Kidney epithelial cell (primary cell): ENCODE results near the gene NOTCH2. TPM values are rescaled to one million over a fixed set of nuclear protein-coding genes. Genes with fewer than 3 reads are reported as not detected.

Experiments
- DNase-seq: peaks from one replicate; pipeline ENCODE4 v3.0.0-alpha.2; 2010; ENCODE audit warnings: low read depth
- H3K27me3 ChIP-seq: 2 replicates; pipeline ENCODE4 v1.6.0; 2011; ENCODE audit warnings: low read length; ENCODE audit not compliant: control insufficient read depth, insufficient read depth
- H3K36me3 ChIP-seq: 2 replicates; pipeline ENCODE4 v1.5.1; 2011; ENCODE audit warnings: low read length; ENCODE audit not compliant: control insufficient read depth, insufficient read depth
- H3K4me3 ChIP-seq: 2 replicates; pipeline ENCODE4 v1.5.1; 2011; ENCODE audit warnings: low read depth, mild to moderate bottlenecking, control low read depth, low read length
- total RNA-seq: library from RNA; depleted of rRNA; stranded (reverse); fragments of >200 nt; gene quantifications from 2 replicates; pipeline ENCODE4 v1.2.3, GENCODE V29; 2015
- TF ChIP-seq, protein P1 (sequence below): IDR thresholded peaks from 2 replicates; pipeline ENCODE4 v1.5.1; 2011; ENCODE audit warnings: mild to moderate bottlenecking, moderate library complexity, low read length, control low read depth, inconsistent platforms; ENCODE audit not compliant: insufficient read depth, poor library complexity, severe bottlenecking

Gene NOTCH2
- total RNA-seq, 1 donor from 2014 or later = 136 TPM

DNA sequence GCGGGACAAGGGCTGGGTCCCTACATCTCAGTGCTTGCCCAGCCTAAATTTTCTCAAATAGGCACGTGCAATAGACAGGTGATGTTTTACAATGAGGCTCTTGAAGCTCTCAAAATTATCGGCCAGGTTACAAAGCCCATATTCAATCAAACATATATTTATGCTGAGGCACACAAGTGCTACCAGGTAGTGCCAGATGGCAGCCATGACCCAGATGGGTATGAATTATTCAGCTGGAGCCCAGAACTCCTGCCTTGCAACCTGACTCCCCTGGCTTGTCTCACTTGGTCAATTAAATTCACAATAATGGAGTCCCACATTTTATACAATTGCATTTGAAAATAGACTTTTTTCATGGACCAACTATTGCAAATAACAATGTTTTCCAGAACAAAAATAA, 160.8 kb downstream of the NOTCH2 start:
- no peak overlapping the region for H3K4me3 ChIP-seq
- no peaks in the 10 kb centered on the region for H3K27me3 ChIP-seq
- H3K36me3 ChIP-seq = no peaks in the 10 kb centered on the region
- DNase-seq = no peak
- TF ChIP-seq, protein P1, sequence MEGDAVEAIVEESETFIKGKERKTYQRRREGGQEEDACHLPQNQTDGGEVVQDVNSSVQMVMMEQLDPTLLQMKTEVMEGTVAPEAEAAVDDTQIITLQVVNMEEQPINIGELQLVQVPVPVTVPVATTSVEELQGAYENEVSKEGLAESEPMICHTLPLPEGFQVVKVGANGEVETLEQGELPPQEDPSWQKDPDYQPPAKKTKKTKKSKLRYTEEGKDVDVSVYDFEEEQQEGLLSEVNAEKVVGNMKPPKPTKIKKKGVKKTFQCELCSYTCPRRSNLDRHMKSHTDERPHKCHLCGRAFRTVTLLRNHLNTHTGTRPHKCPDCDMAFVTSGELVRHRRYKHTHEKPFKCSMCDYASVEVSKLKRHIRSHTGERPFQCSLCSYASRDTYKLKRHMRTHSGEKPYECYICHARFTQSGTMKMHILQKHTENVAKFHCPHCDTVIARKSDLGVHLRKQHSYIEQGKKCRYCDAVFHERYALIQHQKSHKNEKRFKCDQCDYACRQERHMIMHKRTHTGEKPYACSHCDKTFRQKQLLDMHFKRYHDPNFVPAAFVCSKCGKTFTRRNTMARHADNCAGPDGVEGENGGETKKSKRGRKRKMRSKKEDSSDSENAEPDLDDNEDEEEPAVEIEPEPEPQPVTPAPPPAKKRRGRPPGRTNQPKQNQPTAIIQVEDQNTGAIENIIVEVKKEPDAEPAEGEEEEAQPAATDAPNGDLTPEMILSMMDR = no peak

GRCh38 chr1:119906927-119907652, 162.4 kb downstream of the NOTCH2 start:
- Histone ChIP-seq H3K36me3 (no peaks in the 10 kb centered on the region), H3K4me3 (no peak overlapping the region), H3K27me3 (no peaks in the 10 kb centered on the region)
- no peak for DNase-seq
- TF ChIP-seq, protein P1 = no peak

GRCh38 chr1:119903443-119903835, 166.0 kb downstream of the NOTCH2 start:
- Histone ChIP-seq H3K27me3 (no peaks in the 10 kb centered on the region), H3K4me3 (no peak overlapping the region), H3K36me3 (no peaks in the 10 kb centered on the region)
- TF ChIP-seq, protein P1 = no peak
- no peak for DNase-seq

DNA sequence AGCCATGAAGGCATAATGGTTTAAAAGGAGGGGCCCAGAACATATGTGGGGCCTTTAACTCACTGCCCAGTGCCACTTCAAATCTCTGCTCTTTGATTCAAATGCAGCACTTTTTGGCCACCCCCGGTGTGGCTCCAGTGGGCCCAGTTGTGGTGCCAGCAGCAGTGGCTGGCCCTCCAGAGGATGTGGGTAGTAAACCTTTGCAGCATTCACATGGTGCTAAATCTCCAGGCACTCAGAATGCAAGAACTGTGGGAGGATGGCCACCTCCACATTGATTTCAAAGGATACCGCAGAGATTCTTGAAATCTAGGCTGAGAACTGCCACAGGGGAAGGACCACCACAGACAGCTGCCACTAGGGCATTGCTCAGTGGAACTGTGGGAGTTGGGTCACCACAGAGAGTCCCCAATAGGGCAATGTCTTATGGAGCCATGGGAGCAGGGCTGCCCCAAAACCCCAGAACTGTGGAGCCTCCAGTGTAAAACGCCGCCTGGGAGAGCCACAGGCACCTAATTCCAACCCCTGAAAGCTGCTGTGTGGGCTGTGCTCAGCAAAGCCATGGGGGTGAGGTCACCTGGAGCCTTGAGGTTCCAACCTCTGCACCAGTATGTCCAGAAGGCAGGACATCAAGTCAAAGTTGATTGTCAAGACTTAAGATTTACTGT, 166.6 kb downstream of the NOTCH2 start:
- no peak for DNase-seq
- Histone ChIP-seq H3K36me3 (no peaks in the 10 kb centered on the region), H3K27me3 (no peaks in the 10 kb centered on the region), H3K4me3 (no peak overlapping the region)
- TF ChIP-seq, protein P1 = no peak

GRCh38 chr1:119898981-119899720, 170.3 kb downstream of the NOTCH2 start:
- Histone ChIP-seq H3K27me3 (no peaks in the 10 kb centered on the region), H3K36me3 (no peaks in the 10 kb centered on the region), H3K4me3 (no peak overlapping the region)
- DNase-seq = no peak
- TF ChIP-seq, protein P1 = no peak
